ENCODE data around the gene CCR4. TPM values are rescaled to one million over a fixed set of nuclear protein-coding genes. Genes with fewer than 3 reads are reported as not detected.
A peak's percentile ranks its signal among the peaks of the same experiment; 100 is the strongest.

The CCR4 gene
- total and polyA plus RNA-seq, 2 of the 13 experiments (the other 11 are each of a cell fraction or from before 2014, with no cell fraction given) = 0.04 to 0.05 TPM

DNA sequence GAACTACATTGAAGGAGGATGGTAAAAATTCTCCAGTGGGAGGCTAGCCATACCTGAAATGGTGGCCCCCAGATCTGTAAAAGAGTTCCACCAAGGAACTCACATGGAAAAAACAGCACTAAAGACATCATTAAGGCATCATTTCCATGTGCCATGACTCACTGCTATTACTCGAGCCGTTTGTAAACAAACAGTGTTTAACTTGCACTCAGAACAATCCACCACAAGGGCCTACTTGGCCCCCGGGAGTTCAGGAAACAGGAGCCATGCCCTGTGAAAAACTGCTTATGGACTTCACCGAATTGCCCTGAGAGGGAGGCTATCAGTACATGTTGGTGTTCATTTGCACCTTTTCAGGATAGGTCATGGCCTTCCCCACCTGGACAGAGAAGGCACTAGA is 18.2 kb downstream of the CCR4 start (continued):
- TF ChIP-seq ZBTB39 (CRISPR knock-in tag; IDR thresholded peaks at IDR 0.05) (no peak), TAF15 (IDR thresholded peaks at IDR 0.05; ENCODE audit: low read depth, low read length, poor library complexity, severe bottlenecking) (no peak), SOX5 (CRISPR knock-in tag; IDR thresholded peaks at IDR 0.05; ENCODE audit: borderline replicate concordance) (peak; percentile 62; the same call in 1 of the 2 replicates), HOXA3 (CRISPR knock-in tag; IDR thresholded peaks at IDR 0.05) (no peak), ZNF652 (CRISPR knock-in tag; IDR thresholded peaks at IDR 0.05; ENCODE audit: borderline replicate concordance, low read depth) (no peak), HOXA5 (CRISPR knock-in tag; IDR thresholded peaks at IDR 0.05) (no peak), NONO (IDR thresholded peaks at IDR 0.05) (no peak), NONO (CRISPR knock-in tag; conservative IDR thresholded peaks at IDR 0.05) (no peak), ZFP91 (CRISPR knock-in tag; IDR thresholded peaks at IDR 0.05; ENCODE audit: borderline replicate concordance) (no peak), FLYWCH1 (CRISPR knock-in tag; IDR thresholded peaks at IDR 0.05) (no peak), ZNF781 (CRISPR knock-in tag; IDR thresholded peaks at IDR 0.05; ENCODE audit: borderline replicate concordance, not compliant biosample characterization) (no peak), SP140L (CRISPR knock-in tag; IDR thresholded peaks at IDR 0.05; ENCODE audit: borderline replicate concordance) (no peak), IKZF1 (IDR thresholded peaks at IDR 0.05) (no peak), ARNT (IDR thresholded peaks at IDR 0.05) (no peak), WIZ (CRISPR knock-in tag; IDR thresholded peaks at IDR 0.05) (no peak), ATF3 (CRISPR knock-in tag; IDR thresholded peaks at IDR 0.05) (0 out of 2 replicates have a peak, but pooled peaks have one; percentile 17), ZNF704 (CRISPR knock-in tag; IDR thresholded peaks at IDR 0.05; ENCODE audit: borderline replicate concordance) (no peak), HHEX (CRISPR knock-in tag; IDR thresholded peaks at IDR 0.05) (peak; percentile 86), ZNF3 (CRISPR knock-in tag; IDR thresholded peaks at IDR 0.05) (no peak), GFI1 (CRISPR knock-in tag; IDR thresholded peaks at IDR 0.05; ENCODE audit: borderline replicate concordance) (no peak), PTBP1 (IDR thresholded peaks at IDR 0.05; ENCODE audit: low read depth, low read length, poor library complexity, severe bottlenecking) (no peak)
- TF ChIP-seq, protein P1, sequence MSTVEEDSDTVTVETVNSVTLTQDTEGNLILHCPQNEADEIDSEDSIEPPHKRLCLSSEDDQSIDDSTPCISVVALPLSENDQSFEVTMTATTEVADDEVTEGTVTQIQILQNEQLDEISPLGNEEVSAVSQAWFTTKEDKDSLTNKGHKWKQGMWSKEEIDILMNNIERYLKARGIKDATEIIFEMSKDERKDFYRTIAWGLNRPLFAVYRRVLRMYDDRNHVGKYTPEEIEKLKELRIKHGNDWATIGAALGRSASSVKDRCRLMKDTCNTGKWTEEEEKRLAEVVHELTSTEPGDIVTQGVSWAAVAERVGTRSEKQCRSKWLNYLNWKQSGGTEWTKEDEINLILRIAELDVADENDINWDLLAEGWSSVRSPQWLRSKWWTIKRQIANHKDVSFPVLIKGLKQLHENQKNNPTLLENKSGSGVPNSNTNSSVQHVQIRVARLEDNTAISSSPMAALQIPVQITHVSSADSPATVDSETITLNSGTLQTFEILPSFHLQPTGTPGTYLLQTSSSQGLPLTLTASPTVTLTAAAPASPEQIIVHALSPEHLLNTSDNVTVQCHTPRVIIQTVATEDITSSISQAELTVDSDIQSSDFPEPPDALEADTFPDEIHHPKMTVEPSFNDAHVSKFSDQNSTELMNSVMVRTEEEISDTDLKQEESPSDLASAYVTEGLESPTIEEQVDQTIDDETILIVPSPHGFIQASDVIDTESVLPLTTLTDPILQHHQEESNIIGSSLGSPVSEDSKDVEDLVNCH (CRISPR knock-in tag; IDR thresholded peaks at IDR 0.05) = no peak
- TF ChIP-seq, protein P2, sequence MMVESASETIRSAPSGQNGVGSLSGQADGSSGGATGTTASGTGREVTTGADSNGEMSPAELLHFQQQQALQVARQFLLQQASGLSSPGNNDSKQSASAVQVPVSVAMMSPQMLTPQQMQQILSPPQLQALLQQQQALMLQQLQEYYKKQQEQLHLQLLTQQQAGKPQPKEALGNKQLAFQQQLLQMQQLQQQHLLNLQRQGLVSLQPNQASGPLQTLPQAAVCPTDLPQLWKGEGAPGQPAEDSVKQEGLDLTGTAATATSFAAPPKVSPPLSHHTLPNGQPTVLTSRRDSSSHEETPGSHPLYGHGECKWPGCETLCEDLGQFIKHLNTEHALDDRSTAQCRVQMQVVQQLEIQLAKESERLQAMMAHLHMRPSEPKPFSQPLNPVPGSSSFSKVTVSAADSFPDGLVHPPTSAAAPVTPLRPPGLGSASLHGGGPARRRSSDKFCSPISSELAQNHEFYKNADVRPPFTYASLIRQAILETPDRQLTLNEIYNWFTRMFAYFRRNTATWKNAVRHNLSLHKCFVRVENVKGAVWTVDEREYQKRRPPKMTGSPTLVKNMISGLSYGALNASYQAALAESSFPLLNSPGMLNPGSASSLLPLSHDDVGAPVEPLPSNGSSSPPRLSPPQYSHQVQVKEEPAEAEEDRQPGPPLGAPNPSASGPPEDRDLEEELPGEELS (CRISPR knock-in tag; IDR thresholded peaks at IDR 0.05) = peak; percentile 54

Measured in HepG2 (cell line).